Measurements from ENCODE around the gene RAB36. TPM values are rescaled to one million over a fixed set of nuclear protein-coding genes. Genes with fewer than 3 reads are reported as not detected.

The RAB36 gene
- total and polyA plus RNA-seq, 9 of the 15 experiments (the other 6 are each of a cell fraction or from before 2014, with no cell fraction given): 0.04 to 0.50 (median 0.08) TPM; not detected in 3

DNA sequence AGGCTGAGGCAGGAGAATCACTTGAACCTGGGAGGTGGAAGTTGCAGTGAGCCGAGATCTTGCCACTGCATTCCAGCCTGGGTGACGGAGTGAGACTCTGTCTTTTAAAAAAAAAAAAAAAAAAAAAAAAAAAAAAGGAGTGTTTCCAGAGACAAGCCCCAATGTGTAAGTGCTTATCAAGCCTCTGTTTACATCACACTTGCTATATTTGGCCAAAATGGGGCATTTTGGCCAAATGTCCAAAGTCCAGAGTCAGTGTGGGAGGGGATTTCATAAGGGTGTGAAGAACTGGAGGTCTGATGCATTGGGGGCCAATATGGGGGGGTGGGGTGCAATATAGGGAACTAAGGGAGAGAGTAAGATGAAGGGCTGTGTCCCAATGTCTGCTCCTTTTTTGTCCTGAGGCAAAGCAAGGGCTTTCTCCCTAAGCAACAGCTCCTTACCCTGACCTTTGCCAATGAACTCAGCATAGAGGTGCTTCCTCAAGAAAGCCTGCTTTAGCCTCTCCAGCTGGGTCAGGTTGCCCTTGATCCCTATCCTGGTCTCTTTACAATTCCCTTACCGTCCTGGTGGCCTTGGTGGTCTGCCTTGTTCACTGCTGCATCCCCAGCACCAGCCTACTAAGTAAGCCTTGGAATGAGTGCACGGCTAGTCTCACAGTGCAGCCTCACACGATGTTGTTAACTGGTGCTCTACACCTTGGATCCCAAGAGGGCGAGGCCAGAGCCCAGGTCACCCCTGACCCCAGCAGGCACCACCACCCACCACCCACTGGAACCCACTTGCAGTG, 21.0 kb downstream of the RAB36 start:
- in situ Hi-C loops (cut with MboI) (loop anchor here (25.0 kb wide), 1 partner anchor 421 kb away; the partner anchor contains the start of gene IGLL1), intact Hi-C loops (cut with micrococcal nuclease) (no loop called here)
- Histone ChIP-seq H4K20me1 (replicated peaks; ENCODE audit: control insufficient read depth, insufficient read depth, low read length) (peaks cover 66% of the 10 kb centered on the region), H3K4me2 (ENCODE audit: insufficient read depth, low read length) (no peak overlapping the region), H3K27ac (ENCODE audit: extremely low read depth, low read depth, low read length) (no peak overlapping the region), H3K9me1 (ENCODE audit: control insufficient read depth, insufficient read depth, low read length) (peaks cover 29% of the 10 kb centered on the region), H3K27me3 (ENCODE audit: control insufficient read depth in 2 of 2, insufficient read depth in 2 of 2, low read length in 2 of 2) (peaks cover 61 to 75% of the 10 kb centered on the region in 2 experiments), H3K9ac (ENCODE audit: insufficient read depth in 1 of 2, low read depth in 2 of 2, low read length in 2 of 2) (peak overlapping the region in 1 of 2 experiments; percentile 1; a peak in 1 of 4 replicates), H3K4me3 (no peak overlapping the region), H3K79me2 (ENCODE audit: control insufficient read depth, insufficient read depth, low read length) (no peaks in the 10 kb centered on the region), H3K9me3 (replicated peaks; ENCODE audit: control insufficient read depth, insufficient read depth, low read depth, low read length) (no peaks in the 10 kb centered on the region), H3K4me1 (replicated peaks in 1 of 2; ENCODE audit: control insufficient read depth in 2 of 2, insufficient read depth in 2 of 2, low read length in 2 of 2) (peaks cover 0 to 5% of the 10 kb centered on the region in 2 experiments; a peak in 3 of 5 replicates), H3K36me3 (ENCODE audit: control insufficient read depth, insufficient read depth, low read length) (no peaks in the 10 kb centered on the region), H2AFZ (ENCODE audit: low read depth, low read length) (no peak overlapping the region)
- DNase-seq (ENCODE audit: extremely low read depth in 1 of 4, low spot score in 3 of 4) (no peak), FAIRE-seq (no peak), ATAC-seq (peak; percentile 4)
- WGBS (ENCODE audit: insufficient coverage, low coverage, missing lambda C conversion rate): 5% methylated on average over 6 of the region's 6 CpGs
- CTCF ChIA-PET (ENCODE audit: low intra/inter-chr PET ratio): interaction anchor here (0.6 to 0.9 kb wide), 2 partner anchors 12 to 372 kb away, joined by 3 to 7 read pairs; no protein-coding TSS in a partner anchor
- no TSS peak for BruUV-seq (replicated peaks)
- POLR2A ChIA-PET: interaction anchor here (0.6 to 86.5 kb wide), 8 partner anchors 20 to 116 kb away, joined by 3 to 3476 read pairs (median 4); partner anchors contain the start of genes BCR and RAB36
- TF ChIP-seq ZNF436 (CRISPR knock-in tag; IDR thresholded peaks at IDR 0.05) (no peak), CBX2 (IDR thresholded peaks at IDR 0.05; ENCODE audit: insufficient read depth, low read length, poor library complexity, severe bottlenecking) (no peak), ARNT (IDR thresholded peaks at IDR 0.05) (no peak), SIX5 (IDR thresholded peaks at IDR 0.05; ENCODE audit: borderline replicate concordance in 1 of 2, insufficient read depth in 1 of 2, low read depth in 1 of 2, low read length in 2 of 2) (0 out of 4 replicates have a peak, but pooled peaks of 1 of the 2 experiments have one; percentile 15), ZNF589 (CRISPR knock-in tag; IDR thresholded peaks at IDR 0.05; ENCODE audit: low read depth) (no peak), TCF7L2 (IDR thresholded peaks at IDR 0.05; ENCODE audit: low read depth, low read length) (no peak), BRD9 (IDR thresholded peaks at IDR 0.05; ENCODE audit: low read depth, partially characterized antibody) (no peak), TBP (optimal IDR thresholded peaks at IDR 0.05; ENCODE audit: low read depth, low read length) (peak; percentile 18), RBM25 (IDR thresholded peaks at IDR 0.05; ENCODE audit: low read depth, low read length, severe bottlenecking) (no peak), LARP7 (IDR thresholded peaks at IDR 0.05) (no peak), ZNF780A (CRISPR knock-in tag; IDR thresholded peaks at IDR 0.05) (no peak)
- TF ChIP-seq, protein P1, sequence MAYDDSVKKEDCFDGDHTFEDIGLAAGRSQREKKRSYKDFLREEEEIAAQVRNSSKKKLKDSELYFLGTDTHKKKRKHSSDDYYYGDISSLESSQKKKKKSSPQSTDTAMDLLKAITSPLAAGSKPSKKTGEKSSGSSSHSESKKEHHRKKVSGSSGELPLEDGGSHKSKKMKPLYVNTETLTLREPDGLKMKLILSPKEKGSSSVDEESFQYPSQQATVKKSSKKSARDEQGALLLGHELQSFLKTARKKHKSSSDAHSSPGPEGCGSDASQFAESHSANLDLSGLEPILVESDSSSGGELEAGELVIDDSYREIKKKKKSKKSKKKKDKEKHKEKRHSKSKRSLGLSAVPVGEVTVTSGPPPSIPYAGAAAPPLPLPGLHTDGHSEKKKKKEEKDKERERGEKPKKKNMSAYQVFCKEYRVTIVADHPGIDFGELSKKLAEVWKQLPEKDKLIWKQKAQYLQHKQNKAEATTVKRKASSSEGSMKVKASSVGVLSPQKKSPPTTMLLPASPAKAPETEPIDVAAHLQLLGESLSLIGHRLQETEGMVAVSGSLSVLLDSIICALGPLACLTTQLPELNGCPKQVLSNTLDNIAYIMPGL (CRISPR knock-in tag; IDR thresholded peaks at IDR 0.05): 0 out of 2 replicates have a peak, but pooled peaks have one; percentile 16
- TF ChIP-seq, protein P2, sequence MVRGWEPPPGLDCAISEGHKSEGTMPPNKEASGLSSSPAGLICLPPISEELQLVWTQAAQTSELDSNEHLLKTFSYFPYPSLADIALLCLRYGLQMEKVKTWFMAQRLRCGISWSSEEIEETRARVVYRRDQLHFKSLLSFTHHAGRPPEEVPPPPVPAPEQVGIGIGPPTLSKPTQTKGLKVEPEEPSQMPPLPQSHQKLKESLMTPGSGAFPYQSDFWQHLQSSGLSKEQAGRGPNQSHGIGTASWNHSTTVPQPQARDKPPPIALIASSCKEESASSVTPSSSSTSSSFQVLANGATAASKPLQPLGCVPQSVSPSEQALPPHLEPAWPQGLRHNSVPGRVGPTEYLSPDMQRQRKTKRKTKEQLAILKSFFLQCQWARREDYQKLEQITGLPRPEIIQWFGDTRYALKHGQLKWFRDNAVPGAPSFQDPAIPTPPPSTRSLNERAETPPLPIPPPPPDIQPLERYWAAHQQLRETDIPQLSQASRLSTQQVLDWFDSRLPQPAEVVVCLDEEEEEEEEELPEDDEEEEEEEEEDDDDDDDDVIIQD (CRISPR knock-in tag; IDR thresholded peaks at IDR 0.05): no peak
- TF ChIP-seq, protein P3, sequence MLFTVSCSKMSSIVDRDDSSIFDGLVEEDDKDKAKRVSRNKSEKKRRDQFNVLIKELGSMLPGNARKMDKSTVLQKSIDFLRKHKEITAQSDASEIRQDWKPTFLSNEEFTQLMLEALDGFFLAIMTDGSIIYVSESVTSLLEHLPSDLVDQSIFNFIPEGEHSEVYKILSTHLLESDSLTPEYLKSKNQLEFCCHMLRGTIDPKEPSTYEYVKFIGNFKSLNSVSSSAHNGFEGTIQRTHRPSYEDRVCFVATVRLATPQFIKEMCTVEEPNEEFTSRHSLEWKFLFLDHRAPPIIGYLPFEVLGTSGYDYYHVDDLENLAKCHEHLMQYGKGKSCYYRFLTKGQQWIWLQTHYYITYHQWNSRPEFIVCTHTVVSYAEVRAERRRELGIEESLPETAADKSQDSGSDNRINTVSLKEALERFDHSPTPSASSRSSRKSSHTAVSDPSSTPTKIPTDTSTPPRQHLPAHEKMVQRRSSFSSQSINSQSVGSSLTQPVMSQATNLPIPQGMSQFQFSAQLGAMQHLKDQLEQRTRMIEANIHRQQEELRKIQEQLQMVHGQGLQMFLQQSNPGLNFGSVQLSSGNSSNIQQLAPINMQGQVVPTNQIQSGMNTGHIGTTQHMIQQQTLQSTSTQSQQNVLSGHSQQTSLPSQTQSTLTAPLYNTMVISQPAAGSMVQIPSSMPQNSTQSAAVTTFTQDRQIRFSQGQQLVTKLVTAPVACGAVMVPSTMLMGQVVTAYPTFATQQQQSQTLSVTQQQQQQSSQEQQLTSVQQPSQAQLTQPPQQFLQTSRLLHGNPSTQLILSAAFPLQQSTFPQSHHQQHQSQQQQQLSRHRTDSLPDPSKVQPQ (CRISPR knock-in tag; IDR thresholded peaks at IDR 0.05; ENCODE audit: borderline replicate concordance): no peak

Data from K562 (cell line).